AML-193 (cell line): Measurements from ENCODE around the gene SAMD1.

Experiments used
- DNase-seq, 2 experiments: peaks; one replicate each; lab custom pipeline; 2025; lab: John Stamatoyannopoulos, UW

The SAMD1 gene

DNA sequence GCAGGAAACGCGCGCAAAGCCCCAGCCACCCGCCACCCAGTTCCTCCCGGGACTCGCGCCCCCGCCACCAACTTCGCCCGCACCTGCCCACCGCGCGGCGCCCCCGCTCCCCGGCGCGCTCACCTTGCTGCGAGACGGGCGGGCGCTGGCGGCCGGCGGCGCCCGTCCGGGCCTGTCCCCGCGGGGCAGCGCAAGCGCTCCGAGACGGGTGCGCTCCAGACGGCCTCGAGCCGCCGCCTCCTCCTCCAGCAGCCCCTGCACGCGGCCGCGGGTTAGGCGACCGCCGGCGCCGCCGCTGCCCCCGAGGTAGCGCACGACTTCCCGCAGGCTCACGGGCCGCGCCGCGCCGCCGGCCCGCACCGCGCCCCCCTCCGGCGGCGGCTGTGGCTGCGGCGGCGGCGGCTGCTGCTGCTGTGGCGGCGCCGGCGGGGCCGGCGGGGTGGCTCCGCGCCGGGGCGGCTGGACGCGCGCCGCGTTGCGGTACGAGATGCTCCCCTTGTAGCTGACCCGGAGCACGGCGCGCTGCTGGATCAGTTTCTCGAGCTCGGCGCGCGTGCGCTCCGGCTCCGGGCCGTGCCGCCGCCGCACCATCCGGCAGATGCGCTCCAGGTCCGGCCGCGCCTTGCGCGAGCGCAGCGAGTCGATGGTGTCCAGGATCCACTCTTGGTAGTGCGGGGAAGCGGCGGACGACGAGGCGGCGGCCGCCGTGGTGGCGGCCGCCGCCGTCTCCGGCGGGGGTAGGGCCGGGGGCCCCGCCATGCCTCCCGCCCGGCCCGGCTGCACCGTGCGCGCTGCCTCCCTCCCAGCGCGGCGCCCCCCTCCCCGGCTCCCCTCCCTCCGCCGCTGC is 666 bp downstream of the SAMD1 start:
- no peak for DNase-seq

DNA sequence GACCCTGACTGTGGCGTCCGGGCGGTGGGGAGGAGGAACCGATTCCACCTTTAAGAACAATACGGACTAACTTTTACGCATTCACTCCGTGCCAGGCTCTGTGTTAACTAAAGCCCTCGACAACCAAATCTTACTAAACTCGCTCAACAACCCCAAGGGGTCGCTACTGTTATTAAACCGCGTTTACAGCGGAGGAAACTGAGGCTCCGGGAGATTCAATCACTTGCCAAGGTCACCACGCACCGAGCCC is 1.2 kb downstream of the SAMD1 start:
- DNase-seq, result no peak

DNA sequence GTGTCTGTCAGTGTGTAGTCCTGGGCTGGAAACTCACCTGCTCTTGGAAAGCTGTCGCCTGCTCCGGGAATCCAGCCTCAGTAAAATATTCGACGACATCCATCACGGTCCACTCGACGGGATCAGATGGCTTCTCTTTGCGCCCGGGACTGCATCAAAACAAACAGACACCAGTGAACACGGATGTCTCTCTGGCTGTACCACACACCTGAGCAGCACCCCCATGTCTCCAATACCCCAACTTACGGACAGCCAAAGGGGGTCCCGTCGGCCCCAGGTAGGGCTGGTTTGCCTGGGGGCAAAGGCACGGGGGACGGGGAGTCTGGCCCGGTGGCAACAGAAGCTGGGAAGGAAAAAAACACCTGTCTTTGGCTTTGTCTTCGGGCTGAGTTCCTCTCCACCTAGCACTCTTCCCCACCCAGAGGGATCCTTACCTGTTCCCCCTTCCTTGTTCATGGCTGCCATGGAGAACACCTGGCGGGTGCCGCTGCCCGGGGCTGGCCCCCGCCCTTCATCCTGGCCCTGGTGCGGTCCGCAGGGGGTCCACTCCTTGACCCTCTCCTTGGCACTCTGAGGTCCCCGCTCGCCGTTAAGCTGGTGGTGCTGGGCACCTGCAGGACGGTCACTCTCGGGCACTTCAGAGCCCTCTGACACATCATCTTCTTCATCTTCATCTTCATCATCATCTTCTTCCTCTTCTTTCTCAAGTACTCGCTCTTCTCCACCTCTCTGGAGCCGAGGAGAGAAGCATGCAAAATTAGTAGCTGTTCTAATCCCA is 1.7 kb downstream of the SAMD1 start:
- no peak for DNase-seq

DNA sequence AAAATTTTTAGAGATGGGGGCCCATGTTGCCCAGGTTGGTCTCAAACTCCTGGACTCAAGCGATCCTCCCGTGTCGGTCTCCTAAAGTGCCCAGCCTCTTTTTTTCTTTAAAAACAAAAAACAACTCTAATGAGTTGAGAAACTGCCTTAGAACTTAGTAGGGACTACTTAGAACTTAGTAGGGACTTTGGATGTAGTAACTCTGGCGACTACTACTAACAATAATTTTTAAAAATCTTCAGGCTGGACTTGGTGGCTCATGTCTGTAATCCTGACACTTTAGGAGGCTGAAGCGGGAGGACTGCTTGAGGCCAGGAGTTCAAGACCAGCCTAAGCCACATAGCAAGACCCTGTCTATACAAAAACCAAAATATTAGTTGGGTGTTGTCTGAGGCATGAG is 4.5 kb downstream of the SAMD1 start:
- no peak for DNase-seq

DNA sequence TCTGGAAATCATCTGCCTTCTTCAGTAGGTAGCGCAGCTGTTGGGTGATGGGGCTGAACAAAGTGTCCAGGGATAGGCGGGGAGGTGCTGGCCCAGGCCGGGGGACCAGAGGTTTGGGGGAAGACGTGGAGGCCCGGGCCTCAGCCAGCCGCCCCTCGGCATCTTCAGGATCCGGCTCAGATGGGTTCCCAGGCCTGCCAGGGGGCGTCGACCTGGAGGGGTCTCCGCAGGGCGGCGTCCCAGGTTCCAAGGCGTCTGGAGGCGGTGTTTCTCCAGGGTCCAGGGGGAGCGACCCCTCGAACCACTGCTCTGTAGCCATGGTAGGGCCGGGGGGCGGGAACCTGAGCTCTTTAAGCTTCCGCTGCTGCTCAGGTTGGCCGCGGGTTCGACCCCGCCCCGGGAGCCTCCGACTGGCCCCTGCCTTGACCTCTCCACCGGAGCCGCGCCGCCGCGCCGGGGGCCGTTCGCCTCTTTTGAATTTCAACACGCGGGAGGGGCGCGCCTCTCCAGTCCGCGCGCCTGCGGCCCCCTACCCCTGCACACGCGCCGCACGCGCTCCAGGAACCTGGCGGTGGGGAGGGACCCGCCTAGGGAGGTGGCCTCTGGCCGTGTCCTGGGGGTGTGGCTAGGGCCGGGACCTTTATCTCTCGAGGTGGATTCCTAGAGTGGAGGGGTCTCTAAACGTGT is 5.1 kb downstream of the SAMD1 start, which contains the start of gene C19orf67:
TSS of gene C19orf67 (minus strand) at position 475 of the 687 bp plus-strand sequence. CDS start at position 319, 156 bp downstream.
- DNase-seq, result no peak

DNA sequence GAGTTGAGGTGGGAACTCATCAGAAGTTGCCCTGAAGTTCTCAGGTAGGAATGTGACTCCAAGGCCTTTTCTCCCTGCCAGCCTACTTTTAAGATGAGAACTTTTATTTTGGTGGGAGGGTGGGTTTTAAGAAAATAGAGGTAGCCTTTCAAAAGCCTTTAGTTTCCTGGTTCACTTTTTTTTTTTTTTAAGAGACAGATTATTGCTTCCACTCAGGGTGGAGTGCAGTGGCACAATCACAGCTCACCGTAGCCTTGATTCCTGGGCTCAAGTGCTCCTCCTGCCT is 7.9 kb downstream of the SAMD1 start:
- no peak for DNase-seq

DNA sequence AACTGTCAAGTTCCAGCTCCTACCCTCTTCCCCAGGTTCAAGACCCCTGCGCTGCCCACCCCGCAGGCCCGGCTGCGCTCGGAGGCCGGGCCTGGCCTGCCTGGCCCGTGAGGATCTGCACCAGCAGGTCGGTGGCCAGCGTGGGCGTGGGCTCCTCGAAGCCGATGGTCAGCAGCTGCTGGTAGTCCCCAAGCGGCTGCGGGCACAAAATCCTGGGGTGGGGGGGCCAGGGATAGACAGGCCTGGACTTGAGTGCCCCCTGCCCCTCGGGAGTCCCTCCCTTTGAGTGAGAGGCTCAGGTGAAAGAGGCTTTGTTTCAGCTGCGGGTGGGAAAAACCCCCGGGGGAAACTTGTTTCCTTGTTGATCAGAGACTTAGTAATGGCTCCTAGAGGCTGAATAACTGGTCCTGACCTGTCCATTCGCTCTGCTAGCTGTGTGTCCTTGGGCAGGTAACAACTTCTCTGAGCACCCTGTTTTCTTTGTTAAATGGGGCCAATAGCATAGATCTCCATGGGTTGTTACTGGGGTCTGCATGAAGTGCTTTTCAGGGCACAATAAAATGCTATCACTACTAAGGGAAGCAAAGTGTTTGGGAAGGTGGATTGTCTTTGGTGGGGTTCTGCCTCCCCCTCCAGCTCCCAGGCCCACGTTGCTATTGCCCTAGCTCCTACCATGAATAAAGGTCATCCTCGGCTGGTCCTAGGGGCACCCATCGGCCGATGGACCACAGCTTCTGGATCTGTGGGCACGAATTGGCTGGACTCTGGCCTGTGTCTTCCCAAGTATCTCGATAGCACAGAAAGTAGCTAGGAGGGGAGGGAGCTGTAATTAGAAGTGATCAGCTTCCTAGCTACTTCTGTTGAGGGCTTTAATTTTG is 8.5 kb downstream of the SAMD1 start:
- no peak for DNase-seq

DNA sequence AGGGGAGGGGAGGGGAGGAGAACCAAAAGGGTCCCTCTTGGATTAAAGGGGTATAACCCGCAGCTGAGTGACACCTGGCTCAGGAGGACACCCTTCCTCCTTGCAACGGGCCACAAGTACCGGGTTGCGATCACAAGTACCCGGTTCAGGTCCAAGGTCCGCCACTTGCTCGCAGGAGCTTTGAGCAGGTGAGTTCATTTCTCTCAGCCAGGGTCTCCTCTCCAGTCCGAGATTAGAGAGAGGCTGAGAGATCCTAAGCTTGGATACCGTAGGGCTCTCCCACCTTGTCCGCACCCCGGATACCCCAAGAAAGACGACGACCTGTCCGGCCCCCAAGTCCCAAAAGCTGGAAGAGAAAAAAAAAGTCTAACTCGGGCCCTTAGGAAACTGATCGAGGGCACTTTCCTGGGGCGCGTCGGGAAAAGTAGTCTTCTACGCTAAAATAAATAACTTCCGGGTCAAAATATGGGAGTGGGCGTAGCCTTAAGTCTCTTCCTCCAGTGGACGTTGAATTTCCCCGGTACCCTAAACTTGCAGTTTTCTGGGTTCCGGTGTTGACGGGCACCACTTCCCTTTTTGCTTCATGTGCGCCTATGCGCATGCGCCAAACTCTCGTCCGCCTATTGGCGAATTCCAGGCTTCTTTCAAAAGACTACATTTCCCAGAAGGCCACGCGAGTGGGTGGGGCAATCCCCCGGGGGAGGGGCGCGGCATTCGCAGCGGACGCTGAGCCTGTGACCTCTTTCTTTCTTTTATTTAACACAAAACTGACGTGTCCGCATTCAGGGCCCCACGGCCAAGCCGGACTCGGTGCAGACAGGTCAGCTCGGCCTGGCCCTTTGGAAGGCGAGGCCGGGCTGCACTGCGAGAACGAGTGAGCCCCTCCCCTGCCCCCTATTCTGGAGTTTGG is 9.4 kb downstream of the SAMD1 start:
- peak; percentile 98 to 99 for DNase-seq

DNA sequence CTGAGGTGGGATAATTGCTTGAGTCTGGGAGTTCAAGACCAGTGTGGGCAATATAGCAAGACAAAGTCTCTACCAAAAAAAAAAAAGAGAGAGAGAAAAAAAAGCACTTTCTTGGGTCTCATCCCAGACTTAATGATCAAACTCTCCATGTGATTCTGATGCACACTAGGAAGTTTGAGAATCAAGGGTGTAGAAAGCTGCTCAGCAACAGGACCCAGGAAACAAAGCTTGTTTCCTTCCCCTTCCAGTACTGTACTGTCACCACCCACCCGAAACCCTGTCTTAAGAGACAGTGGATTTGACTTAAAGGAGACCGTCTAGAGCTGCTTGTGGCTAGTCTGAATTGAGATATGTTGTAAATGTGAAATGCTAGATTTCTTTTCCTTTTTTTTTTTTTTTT is 12.1 kb downstream of the SAMD1 start:
- DNase-seq, result peak; percentile 31 to 65

DNA sequence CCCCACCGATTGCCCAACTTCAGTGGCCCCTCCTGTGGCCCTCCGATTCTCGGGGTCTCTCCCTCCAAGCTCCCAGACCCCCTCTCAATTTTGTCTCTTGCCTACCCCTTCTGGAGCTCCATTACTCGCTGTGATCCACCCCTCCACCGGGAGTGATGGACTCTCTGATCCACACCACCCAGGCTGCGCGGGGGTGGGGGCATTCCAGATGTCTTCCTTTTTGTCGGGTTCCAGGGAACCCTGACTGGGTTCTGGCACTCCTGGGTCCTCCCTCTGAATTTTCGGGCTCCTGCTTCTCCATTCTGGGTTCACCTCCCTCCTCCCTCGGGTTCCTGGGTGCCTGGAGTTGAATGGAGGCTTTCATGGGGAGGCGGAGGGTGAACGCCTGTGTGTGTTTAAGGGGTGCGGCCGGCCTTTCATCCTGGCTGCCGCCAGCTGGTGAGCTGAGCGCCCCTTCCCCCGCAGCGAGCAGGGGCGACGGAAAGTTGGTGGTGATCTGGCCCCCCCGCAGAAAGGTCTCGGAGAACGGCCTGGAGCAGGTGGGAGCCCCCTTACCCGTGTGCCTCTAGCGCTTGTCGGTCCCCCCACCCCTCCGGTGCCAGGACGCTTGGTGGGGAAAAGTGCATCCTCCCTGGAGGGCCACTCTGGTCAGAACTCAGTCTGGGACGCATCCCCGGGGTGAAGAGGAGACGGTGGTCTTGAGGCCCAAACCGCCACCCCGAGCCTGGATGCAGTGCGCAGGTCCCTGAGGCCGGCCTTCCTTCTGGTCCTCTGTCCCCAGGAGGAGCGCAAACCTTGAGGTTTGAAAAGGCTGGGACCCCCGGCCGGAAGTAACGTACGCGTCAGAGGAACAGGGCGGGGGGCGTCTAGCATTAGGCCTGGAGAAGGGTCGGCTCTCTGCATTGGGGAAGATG is 16.4 kb downstream of the SAMD1 start:
- no peak for DNase-seq

DNA sequence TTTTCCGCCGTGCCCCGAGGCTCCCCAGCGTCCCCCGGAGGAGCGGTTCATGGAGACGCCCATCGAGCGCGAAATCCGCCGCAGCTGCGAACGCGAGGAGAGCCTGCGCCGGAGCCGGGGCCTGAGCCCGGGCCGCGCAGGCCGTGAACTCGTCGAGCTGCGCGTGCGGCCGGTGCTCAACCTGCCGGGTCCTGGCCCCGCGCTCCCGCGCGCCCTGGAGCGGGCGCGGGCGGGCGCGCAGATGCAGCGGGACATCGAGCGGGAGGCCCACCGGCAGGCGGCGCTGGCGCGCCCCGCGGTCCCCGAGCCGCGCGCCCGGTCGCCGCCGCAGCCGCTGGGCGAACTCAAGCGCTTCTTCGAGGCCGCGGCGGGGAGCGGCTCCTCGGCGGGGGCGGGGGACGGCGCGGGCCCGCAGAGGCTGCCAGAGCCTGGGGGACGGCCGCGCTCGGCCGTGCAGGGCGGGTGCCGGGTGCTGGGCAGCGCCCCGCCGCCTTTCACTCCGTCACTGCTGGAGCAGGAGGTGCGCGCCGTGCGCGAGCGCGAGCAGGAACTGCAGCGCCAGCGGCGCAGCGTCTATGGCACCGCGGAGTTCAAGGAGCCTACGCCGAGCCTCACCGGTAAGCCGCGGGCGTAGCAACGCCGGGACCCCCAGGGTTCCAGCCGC is 17.2 kb downstream of the SAMD1 start:
- peak; percentile 67 to 69 for DNase-seq

DNA sequence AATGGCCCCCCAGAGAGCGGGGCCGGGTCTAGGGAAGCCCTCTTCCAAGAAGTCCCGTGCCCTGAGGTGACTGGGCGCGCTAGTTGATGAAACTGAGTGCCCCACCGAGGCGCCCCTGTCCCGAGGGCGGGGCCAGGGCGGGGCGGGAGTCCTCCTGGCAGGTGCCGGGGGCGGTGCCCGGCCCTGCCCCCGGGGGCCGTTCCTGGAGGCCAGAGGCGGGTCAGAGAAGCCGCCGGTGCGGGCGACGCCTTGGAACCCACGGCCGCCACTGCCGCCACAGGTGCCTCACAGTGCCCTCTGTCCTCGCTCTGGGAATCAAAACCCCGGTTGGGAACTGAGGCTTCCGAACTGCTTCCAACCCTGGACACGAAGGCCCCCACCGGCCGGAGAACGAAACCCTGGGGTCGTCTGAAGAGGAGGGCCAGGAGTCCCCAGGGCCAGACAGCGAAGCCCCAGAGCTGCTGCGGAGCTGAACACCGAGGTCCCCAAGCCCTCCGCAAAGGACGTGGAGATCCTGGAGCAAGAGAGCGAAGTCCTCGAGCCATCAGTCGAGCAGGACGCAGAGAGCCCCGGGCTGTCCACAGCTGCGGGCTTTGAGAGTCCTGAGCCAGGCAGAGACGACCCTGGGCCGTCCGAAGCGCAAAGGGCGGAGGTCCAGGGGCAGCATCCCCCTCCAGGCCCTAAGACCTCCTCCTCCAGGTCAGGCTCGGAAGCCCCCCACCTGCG is 17.9 kb downstream of the SAMD1 start, which contains the start of gene MISP3:
TSS of gene MISP3 (plus strand) at position 252 of the 726 bp plus-strand sequence. CDS start 524 bp downstream, outside the sequence.
- DNase-seq, result no peak

DNA sequence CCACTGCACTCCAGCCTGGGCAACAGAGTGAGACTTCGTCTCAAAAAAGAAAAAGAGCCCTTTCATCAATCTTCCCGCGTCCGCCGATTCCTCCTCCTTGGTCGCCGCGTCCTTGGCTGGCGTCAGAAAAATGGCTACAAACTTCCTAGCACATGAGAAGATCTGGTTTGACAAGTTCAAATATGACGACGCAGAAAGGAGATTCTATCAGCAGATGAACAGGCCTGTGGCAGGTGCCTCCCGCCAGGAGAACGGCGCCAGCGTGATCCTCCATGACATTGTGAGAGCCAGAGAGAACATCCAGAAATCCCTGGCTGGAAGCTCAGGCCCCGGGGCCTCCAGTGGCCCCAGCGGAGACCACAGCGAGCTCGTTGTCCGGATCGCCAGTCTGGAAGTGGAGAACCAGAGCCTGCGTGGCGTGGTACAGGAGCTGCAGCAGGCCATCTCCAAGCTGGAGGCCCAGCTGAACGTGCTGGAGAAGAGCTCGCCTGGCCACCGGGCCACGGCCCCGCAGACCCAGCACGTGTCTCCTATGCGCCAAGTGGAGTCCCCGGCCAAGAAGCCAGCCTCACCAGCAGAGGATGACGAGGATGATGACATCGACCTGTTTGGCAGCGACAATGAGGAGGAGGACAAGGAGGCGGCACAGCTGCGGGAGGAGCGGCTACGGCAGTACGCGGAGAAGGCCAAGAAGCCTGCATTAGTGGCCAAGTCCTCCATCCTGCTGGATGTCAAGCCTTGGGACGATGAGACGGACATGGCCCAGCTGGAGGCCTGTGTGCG is 20.1 kb downstream of the SAMD1 start:
- DNase-seq, result no peak

DNA sequence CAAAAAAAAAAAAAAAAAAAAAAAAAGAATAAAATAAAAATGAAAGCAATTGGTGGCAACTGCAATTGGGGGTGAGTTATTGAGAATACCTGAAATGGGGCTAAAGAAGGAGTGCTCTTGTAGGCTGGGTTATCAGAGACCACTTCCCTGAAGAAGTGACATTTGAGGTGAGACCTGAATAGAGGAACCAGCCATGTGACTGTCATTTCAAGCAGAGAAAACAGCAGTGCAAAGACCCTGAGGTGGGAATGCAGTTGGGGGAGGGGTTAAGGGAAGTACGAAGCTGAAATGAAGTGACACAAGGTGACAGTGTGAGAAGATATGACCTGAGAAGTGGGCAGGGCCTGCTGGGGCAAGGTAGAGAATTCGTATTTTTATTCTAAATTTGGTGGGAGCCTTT is 24.4 kb downstream of the SAMD1 start:
- DNase-seq, result no peak

DNA sequence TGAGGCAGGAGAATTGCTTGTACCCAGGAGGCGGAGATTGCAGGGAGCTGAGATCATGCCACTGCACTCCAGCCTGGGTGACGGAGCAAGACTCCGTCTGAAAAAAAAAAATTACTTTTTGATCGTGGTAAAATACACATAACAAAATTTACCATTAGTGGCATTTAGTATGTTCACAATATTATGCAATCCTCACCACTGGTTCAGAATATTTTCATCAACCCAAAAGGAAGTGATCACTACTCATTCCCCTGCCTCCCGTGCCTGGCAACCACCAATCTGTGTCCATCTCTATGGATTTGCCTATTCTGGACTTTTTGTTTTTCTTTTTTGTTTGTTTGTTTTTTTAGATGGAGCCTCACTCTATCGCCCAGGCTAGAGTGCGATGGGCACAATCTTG is 27.4 kb downstream of the SAMD1 start:
- no peak for DNase-seq

DNA sequence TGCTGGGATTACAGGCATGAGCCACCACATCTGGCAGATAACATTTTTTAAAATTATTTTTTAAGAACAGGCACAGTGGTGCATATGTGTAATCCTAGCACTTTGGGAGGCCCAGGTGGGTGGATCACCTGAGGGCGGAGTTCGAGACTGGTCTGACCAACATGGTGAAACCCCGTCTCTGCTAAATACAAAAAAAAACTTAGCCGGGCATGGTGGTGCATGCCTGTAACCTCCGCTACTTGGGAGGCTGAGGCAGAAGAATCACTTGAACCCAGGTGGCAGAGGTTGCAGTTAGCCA is 28.0 kb downstream of the SAMD1 start:
- DNase-seq, result no peak

DNA sequence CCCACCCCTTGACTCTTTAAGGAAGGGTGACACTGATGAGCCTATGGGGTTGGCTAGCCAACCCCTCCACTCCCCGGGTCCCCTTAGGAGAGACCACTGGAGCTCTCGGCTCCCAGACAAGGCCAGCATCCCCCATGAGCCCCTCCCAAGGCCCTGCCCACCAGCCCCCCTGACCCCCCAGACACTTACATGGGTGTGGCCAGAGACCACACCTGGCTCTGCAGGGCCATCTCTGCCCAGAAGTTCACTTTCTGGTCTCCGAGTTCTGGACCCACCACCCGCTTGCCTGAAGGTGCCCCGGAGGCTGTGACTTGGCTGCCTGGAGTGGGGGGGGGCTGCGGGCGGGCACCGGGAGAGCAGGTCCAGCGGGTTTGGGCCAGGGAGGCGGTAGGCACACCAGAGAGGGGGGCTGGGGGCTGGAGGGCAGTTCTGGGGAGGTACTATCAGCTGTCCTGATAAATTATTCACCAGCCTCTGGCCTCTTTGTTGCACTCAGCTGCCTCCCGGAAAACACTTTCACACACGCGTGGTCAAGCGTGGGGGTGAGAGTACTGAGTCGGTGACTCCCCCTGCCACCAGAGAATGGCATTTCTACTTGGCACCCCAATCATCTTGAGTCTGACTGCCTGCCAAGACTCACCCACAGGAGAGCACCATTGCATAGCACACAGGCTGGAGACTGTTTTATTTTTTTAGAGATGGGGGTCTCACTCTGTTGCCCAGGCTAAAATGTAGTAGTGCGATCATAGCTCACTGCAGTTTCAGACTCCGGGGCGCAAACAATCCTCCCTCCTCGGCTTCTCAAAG is 28.6 kb downstream of the SAMD1 start, which contains the start of gene PALM3:
TSS of gene PALM3 (minus strand) at position 326 of the 807 bp plus-strand sequence. CDS start at position 230, 96 bp downstream.
- DNase-seq, result no peak
